ENCODE data around the gene ZFHX3.

Gene ZFHX3

GRCh38 chr16:72970656-72971055, 77.3 kb downstream of the ZFHX3 start:
- DNase-seq: no peak

GRCh38 chr16:72969812-72970211, 78.1 kb downstream of the ZFHX3 start:
- DNase-seq: no peak

- DNase-seq: no peak
These were observed 78.8 kb downstream of the ZFHX3 start for GRCh38 chr16:72969146-72969545.

GRCh38 chr16:72967941-72968340, 80.0 kb downstream of the ZFHX3 start:
- DNase-seq: no peak

- DNase-seq: no peak
These were observed 84.2 kb downstream of the ZFHX3 start for GRCh38 chr16:72963533-72964315.

GRCh38 chr16:72962347-72962746, 85.6 kb downstream of the ZFHX3 start:
- DNase-seq: no peak

- DNase-seq: no peak
These were observed 86.1 kb downstream of the ZFHX3 start for GRCh38 chr16:72961863-72962262.

GRCh38 chr16:72961115-72961832, 86.7 kb downstream of the ZFHX3 start:
- DNase-seq: no peak

- DNase-seq: no peak
These were observed 87.8 kb downstream of the ZFHX3 start for GRCh38 chr16:72960101-72960500.

- DNase-seq: no peak
These were observed 88.5 kb downstream of the ZFHX3 start for GRCh38 chr16:72959301-72959996.

- no peak for DNase-seq
These were observed 89.3 kb downstream of the ZFHX3 start for GRCh38 chr16:72958522-72959076.

GRCh38 chr16:72957303-72958277, 90.3 kb downstream of the ZFHX3 start:
- DNase-seq: no peak

- no peak for DNase-seq
These were observed 91.5 kb downstream of the ZFHX3 start for GRCh38 chr16:72956124-72957064.

GRCh38 chr16:72952811-72953271, 95.1 kb downstream of the ZFHX3 start:
- DNase-seq: no peak

GRCh38 chr16:72952404-72952803, 95.5 kb downstream of the ZFHX3 start:
- DNase-seq: no peak

GRCh38 chr16:72951916-72952315, 96.0 kb downstream of the ZFHX3 start:
- no peak for DNase-seq

- no peak for DNase-seq
These were observed 97.3 kb downstream of the ZFHX3 start for GRCh38 chr16:72950669-72951068.

GRCh38 chr16:72948238-72948829, 99.6 kb downstream of the ZFHX3 start:
- DNase-seq: no peak

- DNase-seq: no peak
These were observed 100.3 kb downstream of the ZFHX3 start for GRCh38 chr16:72947379-72948237.

Data from activated naive CD4-positive, alpha-beta T cell treated with anti-CD3 and anti-CD28 coated beads, Interleukin-2, amount 50 U/mL, for 16 hours (primary cell).